K562 (cell line): Measurements from ENCODE around the gene BRAT1. TPM values are rescaled to one million over a fixed set of nuclear protein-coding genes. Genes with fewer than 3 reads are reported as not detected.

Experiments used
- ATAC-seq: fragments of 200-7000 bp; cut with Tn5 transposase; 3 replicates; pipeline ENCODE4 v1.9.1; 2020; ENCODE audit warnings: moderate library complexity
- BruUV-seq: library from RNA; stranded (reverse); fragments of 400-500 nt; replicated peaks from 2 replicates; lab custom pipeline; 2021; lab: Mats Ljungman, UMichigan
- CTCF ChIA-PET: fragments of 300-600 bp; formaldehyde crosslinking; extraction: SDS; loops from one replicate; lab custom pipeline; 2021; ENCODE audit warnings: low intra/inter-chr PET ratio; lab: Yijun Ruan, JAX
- POLR2A ChIA-PET: fragments of 300-600, 350-650 bp; sonication (Branson Sonifier 250); formaldehyde crosslinking; extraction: SDS; loops from one replicate; lab custom pipeline; 2021; ENCODE audit warnings: antibody characterized with exemption, inconsistent platforms; lab: Yijun Ruan, JAX
- DNase-seq, 4 experiments: peaks; one replicate each; pipeline versions ENCODE4 v3.0.0 to v3.0.0-alpha.2; 2011 to 2018; ENCODE audit warnings: low spot score in 3 of 4, mixed read lengths in 3 of 4; ENCODE audit errors: extremely low read depth in 1 of 4
- FAIRE-seq: peaks from 2 replicates; lab custom pipeline; 2011; peaks lifted over from hg19 to GRCh38; lab: Jason Lieb, UNC
- H2AFZ ChIP-seq: 2 replicates; pipeline ENCODE4 v1.6.0; 2011; ENCODE audit warnings: low read depth, low read length, control low read depth, inconsistent platforms
- H3K27ac ChIP-seq: fragments of 200-600 bp; 3 replicates; pipeline ENCODE4 v1.8.0; 2011; ENCODE audit warnings: low read depth, mild to moderate bottlenecking, control low read depth, inconsistent platforms, low read length, moderate library complexity, mixed read lengths; ENCODE audit errors: extremely low read depth
- H3K27me3 ChIP-seq, 2 experiments: fragments of 300-600 bp in 1 of 2; 2 replicates in 1 of 2; 3 replicates in 1 of 2; pipeline versions ENCODE4 v1.6.0 to v1.8.0; 2011; ENCODE audit warnings: inconsistent platforms in 2 of 2, low read length in 2 of 2, mild to moderate bottlenecking in 1 of 2, mixed read lengths in 1 of 2, moderate library complexity in 1 of 2; ENCODE audit not compliant: control insufficient read depth in 2 of 2, insufficient read depth in 2 of 2
- H3K36me3 ChIP-seq: fragments of 300-600 bp; 3 replicates; pipeline ENCODE4 v1.8.0; 2011; ENCODE audit warnings: mild to moderate bottlenecking, low read length, inconsistent platforms; ENCODE audit not compliant: control insufficient read depth, insufficient read depth
- H3K4me1 ChIP-seq, 2 experiments: fragments of 200-600 bp in 1 of 2; replicated peaks in 1 of 2; 2 replicates in 1 of 2; 3 replicates in 1 of 2; pipeline versions ENCODE4 v1.5.1 to v1.8.0; 2011; ENCODE audit warnings: inconsistent platforms in 2 of 2, low read length in 2 of 2, mild to moderate bottlenecking in 1 of 2, mixed read lengths in 1 of 2, moderate library complexity in 1 of 2; ENCODE audit not compliant: control insufficient read depth in 2 of 2, insufficient read depth in 2 of 2
- H3K4me2 ChIP-seq: 2 replicates; pipeline ENCODE4 v1.6.1; 2011; ENCODE audit warnings: low read length, control low read depth, inconsistent platforms, mixed read lengths; ENCODE audit not compliant: insufficient read depth
- H3K4me3 ChIP-seq: fragments of 200-600 bp; sonication (generic), shearing (Covaris generic); 2 replicates; pipeline ENCODE4 v1.5.1; 2016; ENCODE audit warnings: control low read depth, inconsistent platforms
- H3K79me2 ChIP-seq: fragments of 200-600 bp; 3 replicates; pipeline ENCODE4 v1.8.0; 2011; ENCODE audit warnings: low read length, inconsistent platforms; ENCODE audit not compliant: control insufficient read depth, insufficient read depth
- H3K9ac ChIP-seq, 2 experiments: 2 replicates each; pipeline versions ENCODE4 v1.6.0 to v1.6.1; 2011; ENCODE audit warnings: low read depth in 2 of 2, low read length in 2 of 2, control low read depth in 1 of 2, inconsistent platforms in 1 of 2, mild to moderate bottlenecking in 1 of 2, mixed read lengths in 1 of 2; ENCODE audit not compliant: insufficient read depth in 1 of 2
- H3K9me1 ChIP-seq: one replicate; pipeline ENCODE4 v1.6.0; 2011; ENCODE audit warnings: inconsistent platforms, mild to moderate bottlenecking, low read length, moderate library complexity; ENCODE audit not compliant: control insufficient read depth, insufficient read depth
- H3K9me3 ChIP-seq: replicated peaks from 2 replicates; pipeline ENCODE4 v1.5.1; 2011; ENCODE audit warnings: low read depth, low read length, inconsistent platforms; ENCODE audit not compliant: control insufficient read depth, insufficient read depth
- H4K20me1 ChIP-seq: replicated peaks from 2 replicates; pipeline ENCODE4 v1.6.1; 2011; ENCODE audit warnings: low read length, inconsistent platforms, mixed read lengths; ENCODE audit not compliant: control insufficient read depth, insufficient read depth
- ZNF592 ChIP-seq: fragments of 450-650 bp; IDR thresholded peaks from 2 replicates; pipeline ENCODE4 v1.6.1; 2017; ENCODE audit warnings: antibody characterized with exemption, mild to moderate bottlenecking
- WGBS: fragments of 100-300 bp; shearing (Covaris generic); methylation state at CpG from one replicate; pipeline ENCODE4 v1.1.6; 2016; ENCODE audit warnings: low coverage, mixed read lengths; ENCODE audit not compliant: insufficient coverage; ENCODE audit errors: missing lambda C conversion rate; 5-methylcytosine and 5-hydroxymethylcytosine counted together
- in situ Hi-C: fragments of 300-500 bp; cut with MboI; formaldehyde crosslinking; loops from 4 replicates; pipeline ENCODE4 v1.15.0; 2018; ENCODE audit warnings: inconsistent platforms, mixed read lengths
- intact Hi-C: fragments of 100-400 bp; cut with micrococcal nuclease; formaldehyde crosslinking; loops from 2 replicates; pipeline ENCODE4 v1.14.2; 2022
- polyA plus RNA-seq, 8 experiments: library from polyadenylated mRNA; depleted of rRNA in 4 of 8; stranded (reverse) in 5 of 8; unstranded in 3 of 8; fragments of >200 nt; fragmentation: Nextera tagmentation in 2 of 8; fragmentation: Illumina TruSeq in 1 of 8; extraction: Ambion mirVana in 2 of 8; extraction: Trizol in 1 of 8; gene quantifications; 2 replicates each; pipeline versions ENCODE4 v1.2.1 to v1.2.3, GENCODE V29; 2011 to 2014; ENCODE audit warnings: inconsistent platforms in 1 of 8, missing spikeins in 1 of 8
- total RNA-seq, 7 experiments: library from RNA; depleted of rRNA in 6 of 7; stranded (reverse); fragments of >200 nt in 6 of 7; fragmentation: Illumina TruSeq in 2 of 7; extraction: Trizol in 2 of 7; gene quantifications; 2 replicates each; pipeline versions ENCODE4 v1.2.1 to v1.2.3, GENCODE V29; 2011 to 2021; ENCODE audit warnings: low replicate concordance in 1 of 7

BRAT1 gene
- total and polyA plus RNA-seq, 9 of the 15 experiments (the other 6 are each of a cell fraction or from before 2014, with no cell fraction given): 0.13 to 49.6 (median 10.5) TPM

GRCh38 chr7:2553831-2554581 lies 1.3 kb downstream of the BRAT1 start:
- intact Hi-C loops: no loop called here
- peaks cover 35% of the 10 kb centered on the region for H3K79me2 ChIP-seq
- H3K9me1 ChIP-seq: no peaks in the 10 kb centered on the region
- POLR2A ChIA-PET: interaction anchor here (0.6 kb wide), 2 partner anchors 66 to 368 kb away, joined by 3 read pairs; no protein-coding TSS in a partner anchor
- H3K4me1 ChIP-seq: peaks cover 11 to 35% of the 10 kb centered on the region in 2 experiments; a peak in 4 of 5 replicates
- in situ Hi-C loops: no loop called here
- FAIRE-seq (no peak), DNase-seq (peak in 2 of 4 experiments; percentile 10 to 20), ATAC-seq (no peak)
- CTCF ChIA-PET: no interaction called here
- no peaks in the 10 kb centered on the region for H3K27me3 ChIP-seq
- WGBS: 75% methylated on average over 14 of the region's 16 CpGs
- peaks cover 4% of the 10 kb centered on the region; the same call in 1 of the 2 replicates for H4K20me1 ChIP-seq
- peak overlapping the region; percentile 99 to 100 for H3K9ac ChIP-seq
- H2AFZ ChIP-seq: no peak overlapping the region
- H3K4me3 ChIP-seq: peak overlapping the region; percentile 99
- H3K4me2 ChIP-seq: peak overlapping the region; percentile 97
- H3K27ac ChIP-seq: peak overlapping the region; percentile 100; the same call in 1 of the 3 replicates
- peaks cover 38% of the 10 kb centered on the region for H3K36me3 ChIP-seq
- H3K9me3 ChIP-seq: no peaks in the 10 kb centered on the region
- BruUV-seq: no TSS peak
- TF ChIP-seq ZNF592: no peak
- TF ChIP-seq, all 486 proteins: peak for 0
